ENCODE results near the gene DBNL. TPM values are rescaled to one million over a fixed set of nuclear protein-coding genes. Genes with fewer than 3 reads are reported as not detected.

Gene DBNL
- polyA plus RNA-seq, 2 of the 4 experiments (the other 2 are of a cell fraction), result 41.8 to 95.0 TPM

DNA sequence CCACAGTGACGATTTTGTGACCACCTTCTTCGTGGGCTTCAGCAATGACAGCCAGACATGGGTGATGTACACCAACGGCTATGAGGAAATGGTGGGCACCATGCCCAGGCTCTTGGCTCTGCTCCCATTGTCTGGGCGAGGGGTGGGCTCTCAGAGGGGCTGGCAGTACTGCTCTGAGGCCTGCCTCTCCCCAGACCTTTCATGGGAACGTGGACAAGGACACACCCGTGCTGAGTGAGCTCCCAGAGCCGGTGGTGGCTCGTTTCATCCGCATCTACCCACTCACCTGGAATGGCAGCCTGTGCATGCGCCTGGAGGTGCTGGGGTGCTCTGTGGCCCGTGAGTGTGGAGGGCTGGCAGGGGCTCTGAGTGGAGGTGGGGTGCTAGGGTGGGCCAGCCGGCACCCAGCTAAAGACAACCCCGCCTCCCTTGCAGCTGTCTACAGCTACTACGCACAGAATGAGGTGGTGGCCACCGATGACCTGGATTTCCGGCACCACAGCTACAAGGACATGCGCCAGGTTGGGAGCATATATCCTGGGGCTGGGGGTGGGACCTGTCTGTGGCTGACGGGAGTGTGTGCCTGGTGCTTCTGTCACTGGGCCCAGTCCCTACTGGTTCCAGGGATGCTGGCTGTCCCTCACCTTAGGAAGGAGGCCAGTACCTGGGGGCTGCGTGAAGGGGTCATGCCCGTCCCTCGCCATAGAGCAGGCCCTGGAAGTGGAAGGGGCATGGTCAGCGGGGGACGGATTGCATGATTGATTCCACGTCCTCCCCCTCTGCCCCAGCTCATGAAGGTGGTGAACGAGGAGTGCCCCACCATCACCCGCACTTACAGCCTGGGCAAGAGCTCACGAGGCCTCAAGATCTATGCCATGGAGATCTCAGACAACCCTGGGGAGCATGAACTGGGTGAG lies 66.5 kb downstream of the DBNL start:
- Histone ChIP-seq H3K4me2 (no peak overlapping the region), H3K4me3 (no peak overlapping the region), H3K4me1 (peaks cover 4% of the 10 kb centered on the region; the same call in 1 of the 3 replicates), H3K27ac (no peak overlapping the region), H3K9me3 (no peaks in the 10 kb centered on the region)
- POLR2A ChIA-PET, result interaction anchor here (0.5 kb wide), 1 partner anchor 9 kb away, joined by 3 read pairs; no protein-coding TSS in a partner anchor
- DNase-seq (ENCODE audit: low read depth in 1 of 2, low spot score in 1 of 2) (no peak), ATAC-seq (peak; percentile 2 to 3; a peak in 3 of 6 replicates), FAIRE-seq (no peak)
- no peak for TF ChIP-seq FOSB (CRISPR knock-in tag; IDR thresholded peaks at IDR 0.05)
- TF ChIP-seq SMC3 (IDR thresholded peaks at IDR 0.05), result no peak
- no peak for TF ChIP-seq RCOR1 (IDR thresholded peaks at IDR 0.05; ENCODE audit: low read depth, low read length)
- no peak for TF ChIP-seq MAFK (IDR thresholded peaks at IDR 0.05; ENCODE audit: partially characterized antibody)
- no peak for TF ChIP-seq HES2 (IDR thresholded peaks at IDR 0.05)
- no peak for TF ChIP-seq KDM5A (IDR thresholded peaks at IDR 0.05)
- CTCF ChIA-PET, result interaction anchor here (0.8 to 1.3 kb wide), 2 partner anchors 20 to 81 kb away, joined by 3 read pairs; no protein-coding TSS in a partner anchor
- WGBS (ENCODE audit: missing lambda C conversion rate), result 63% methylated on average over 17 of the region's 27 CpGs

Other genes starting within 250 kb of the DBNL start
- gene MRPS24, start 175.2 kb upstream of the DBNL start, polyA plus RNA-seq (2011; rRNA removed), result 170 and 217 TPM in 2 replicates
- 219 to 232 TPM (median 226 TPM) in 3 replicates for gene MRPS24, start 175.2 kb upstream of the DBNL start, polyA plus RNA-seq (2017; fragmentation: RNase III; extraction: RNeasy Plus Mini Kit Qiagen cat#74134 plus additional on column Dnase treatment)
- gene URGCP, start 138.1 kb upstream of the DBNL start, polyA plus RNA-seq (2011; rRNA removed), result 20.2 and 26.8 TPM in 2 replicates
- 18.7 to 19.8 TPM (median 19.7 TPM) in 3 replicates for gene URGCP, start 138.1 kb upstream of the DBNL start, polyA plus RNA-seq (2017; fragmentation: RNase III; extraction: RNeasy Plus Mini Kit Qiagen cat#74134 plus additional on column Dnase treatment)
- 14.0 and 17.6 TPM in 2 replicates for gene UBE2D4, start 118.3 kb upstream of the DBNL start, polyA plus RNA-seq (2011; rRNA removed)
- gene UBE2D4, start 118.3 kb upstream of the DBNL start, polyA plus RNA-seq (2017; fragmentation: RNase III; extraction: RNeasy Plus Mini Kit Qiagen cat#74134 plus additional on column Dnase treatment), result 7.9 to 9.0 TPM (median 8.4 TPM) in 3 replicates
- gene SPDYE1, start 46.8 kb upstream of the DBNL start, polyA plus RNA-seq (2011; rRNA removed), result not detected in 2 replicates
- not detected in 3 replicates for gene SPDYE1, start 46.8 kb upstream of the DBNL start, polyA plus RNA-seq (2017; fragmentation: RNase III; extraction: RNeasy Plus Mini Kit Qiagen cat#74134 plus additional on column Dnase treatment)
- gene PGAM2, start 20.9 kb downstream of the DBNL start, polyA plus RNA-seq (2011; rRNA removed), result not detected in 2 replicates
- not detected in 3 replicates for gene PGAM2, start 20.9 kb downstream of the DBNL start, polyA plus RNA-seq (2017; fragmentation: RNase III; extraction: RNeasy Plus Mini Kit Qiagen cat#74134 plus additional on column Dnase treatment)
- 4.6 and 6.4 TPM in 2 replicates for gene POLM, start 37.8 kb downstream of the DBNL start, polyA plus RNA-seq (2011; rRNA removed)
- gene POLM, start 37.8 kb downstream of the DBNL start, polyA plus RNA-seq (2017; fragmentation: RNase III; extraction: RNeasy Plus Mini Kit Qiagen cat#74134 plus additional on column Dnase treatment), result 5.5 to 7.3 TPM (median 6.6 TPM) in 3 replicates
- not detected in 2 replicates for gene AEBP1, start 59.6 kb downstream of the DBNL start, polyA plus RNA-seq (2011; rRNA removed)
- gene AEBP1, start 59.6 kb downstream of the DBNL start, polyA plus RNA-seq (2017; fragmentation: RNase III; extraction: RNeasy Plus Mini Kit Qiagen cat#74134 plus additional on column Dnase treatment), result not detected in 3 replicates
- gene POLD2, start 78.8 kb downstream of the DBNL start, polyA plus RNA-seq (2011; rRNA removed), result 126 and 132 TPM in 2 replicates
- gene POLD2, start 78.8 kb downstream of the DBNL start, polyA plus RNA-seq (2017; fragmentation: RNase III; extraction: RNeasy Plus Mini Kit Qiagen cat#74134 plus additional on column Dnase treatment), result 138 TPM in 3 replicates
- not detected in 2 replicates for gene MYL7, start 96.6 kb downstream of the DBNL start, polyA plus RNA-seq (2011; rRNA removed)
- gene MYL7, start 96.6 kb downstream of the DBNL start, polyA plus RNA-seq (2017; fragmentation: RNase III; extraction: RNeasy Plus Mini Kit Qiagen cat#74134 plus additional on column Dnase treatment), result not detected in 3 replicates
- gene GCK, start 144.7 kb downstream of the DBNL start, polyA plus RNA-seq (2011; rRNA removed), result not detected in 2 replicates
- 0.12 TPM in 1 of 3 replicates, not detected in the others for gene GCK, start 144.7 kb downstream of the DBNL start, polyA plus RNA-seq (2017; fragmentation: RNase III; extraction: RNeasy Plus Mini Kit Qiagen cat#74134 plus additional on column Dnase treatment)
- gene YKT6, start 156.3 kb downstream of the DBNL start, polyA plus RNA-seq (2011; rRNA removed), result 113 and 142 TPM in 2 replicates
- gene YKT6, start 156.3 kb downstream of the DBNL start, polyA plus RNA-seq (2017; fragmentation: RNase III; extraction: RNeasy Plus Mini Kit Qiagen cat#74134 plus additional on column Dnase treatment), result 130 to 133 TPM (median 130 TPM) in 3 replicates

Data from A549 (cell line).